Endothelial cell of umbilical vein (primary cell): ENCODE data around the gene SH3PXD2B. TPM values are rescaled to one million over a fixed set of nuclear protein-coding genes. Genes with fewer than 3 reads are reported as not detected.
"Not testable (repeated sequence)": the region's sequence is repeated elsewhere in the genome, so short reads cannot be mapped to it uniquely, and the experiment has no call there.

ENCODE experiments used
- BruUV-seq: library from RNA; stranded (reverse); fragments of 400-500 nt; replicated peaks from 2 replicates; lab custom pipeline; 2021; lab: Mats Ljungman, UMichigan
- CTCF ChIA-PET: fragments of 300-600, 350-600 bp; sonication (Branson Sonifier 250); formaldehyde crosslinking; loops from one replicate; lab custom pipeline; 2021; ENCODE audit warnings: antibody characterized with exemption, inconsistent platforms; lab: Charles Lee
- POLR2A ChIA-PET: fragments of 300-600, 350-600 bp; sonication (Branson Sonifier 250); formaldehyde crosslinking; loops from one replicate; lab custom pipeline; 2021; ENCODE audit warnings: antibody characterized with exemption, inconsistent platforms; lab: Charles Lee
- DNase-seq: peaks from one replicate; pipeline ENCODE4 v3.0.0-alpha.2; 2011; ENCODE audit warnings: low read depth, low spot score
- FAIRE-seq: peaks from 2 replicates; lab custom pipeline; 2011; peaks lifted over from hg19 to GRCh38; lab: Jason Lieb, UNC
- H2AFZ ChIP-seq: 2 replicates; pipeline ENCODE4 v1.6.0; 2012; ENCODE audit warnings: low read depth, low read length, control low read depth, inconsistent platforms
- H3K27ac ChIP-seq: 2 replicates; pipeline ENCODE4 v1.5.1; 2011; ENCODE audit warnings: low read depth, mild to moderate bottlenecking, control low read depth, low read length, moderate library complexity; ENCODE audit not compliant: insufficient read depth
- H3K27me3 ChIP-seq, 2 experiments: 2 replicates each; pipeline versions ENCODE4 v1.6.0 to v1.6.1; 2011; ENCODE audit warnings: low read length in 2 of 2, mixed read lengths in 1 of 2; ENCODE audit not compliant: control insufficient read depth in 2 of 2, insufficient read depth in 2 of 2
- H3K36me3 ChIP-seq, 2 experiments: 2 replicates in 1 of 2; 3 replicates in 1 of 2; pipeline ENCODE4 v1.5.1; 2011; ENCODE audit warnings: low read length in 2 of 2, mild to moderate bottlenecking in 1 of 2, moderate library complexity in 1 of 2; ENCODE audit not compliant: control insufficient read depth in 2 of 2, insufficient read depth in 2 of 2; ENCODE audit errors: extremely low read depth in 1 of 2
- H3K4me1 ChIP-seq: 3 replicates; pipeline ENCODE4 v1.5.1; 2011; ENCODE audit warnings: mild to moderate bottlenecking, low read length; ENCODE audit not compliant: control insufficient read depth, insufficient read depth; ENCODE audit errors: extremely low read depth
- H3K4me2 ChIP-seq: 2 replicates; pipeline ENCODE4 v1.6.1; 2011; ENCODE audit warnings: low read length, control low read depth, mixed read lengths; ENCODE audit not compliant: insufficient read depth
- H3K4me3 ChIP-seq, 3 experiments: fragments of 200-600 bp in 1 of 3; sonication (generic), shearing (Covaris generic) in 1 of 3; replicated peaks in 1 of 3; 2 replicates each; pipeline ENCODE4 v1.5.1; 2011 to 2016; ENCODE audit warnings: control low read depth in 3 of 3, low read length in 3 of 3, mild to moderate bottlenecking in 2 of 3, inconsistent platforms in 1 of 3, low read depth in 1 of 3, moderate library complexity in 1 of 3; ENCODE audit not compliant: insufficient read depth in 1 of 3
- H3K79me2 ChIP-seq: 2 replicates; pipeline ENCODE4 v1.6.0; 2012; ENCODE audit warnings: low read length, inconsistent platforms; ENCODE audit not compliant: control insufficient read depth, insufficient read depth
- H3K9ac ChIP-seq: replicated peaks from 2 replicates; pipeline ENCODE3; 2011; ENCODE audit warnings: low read length, control low read depth; ENCODE audit not compliant: insufficient read depth; ENCODE audit errors: extremely low read depth
- H3K9me1 ChIP-seq: replicated peaks from 3 replicates; pipeline ENCODE4 v1.6.0; 2011; ENCODE audit warnings: mild to moderate bottlenecking, low read length; ENCODE audit not compliant: control insufficient read depth, insufficient read depth; ENCODE audit errors: extremely low read depth
- H3K9me3 ChIP-seq: replicated peaks from 2 replicates; pipeline ENCODE4 v1.5.1; 2012; ENCODE audit warnings: low read length, inconsistent platforms; ENCODE audit not compliant: control insufficient read depth, insufficient read depth
- H4K20me1 ChIP-seq: replicated peaks from 2 replicates; pipeline ENCODE3; 2011; ENCODE audit warnings: mild to moderate bottlenecking, low read length; ENCODE audit not compliant: control insufficient read depth, insufficient read depth; ENCODE audit errors: extremely low read depth
- EZH2 ChIP-seq: IDR thresholded peaks from 2 replicates; pipeline ENCODE4 v1.6.1; 2012; ENCODE audit warnings: borderline replicate concordance, low read depth, mild to moderate bottlenecking, moderate library complexity, low read length, inconsistent platforms; ENCODE audit not compliant: severe bottlenecking
- FOS ChIP-seq: IDR thresholded peaks from 2 replicates; pipeline ENCODE4 v1.6.1; 2011; ENCODE audit warnings: mild to moderate bottlenecking, low read length, moderate library complexity, borderline replicate concordance; ENCODE audit not compliant: insufficient read depth
- GATA2 ChIP-seq: IDR thresholded peaks from 2 replicates; pipeline ENCODE4 v1.7.0; 2011; ENCODE audit warnings: low read depth, mild to moderate bottlenecking, moderate library complexity, mixed read lengths, low read length; ENCODE audit not compliant: insufficient read length, insufficient read depth
- JUN ChIP-seq: IDR thresholded peaks from 2 replicates; pipeline ENCODE4 v1.6.1; 2011; ENCODE audit warnings: borderline replicate concordance, low read depth; ENCODE audit not compliant: insufficient read length, insufficient read depth
- MYC ChIP-seq: IDR thresholded peaks from one replicate; pipeline ENCODE4 v1.6.1; 2011; ENCODE audit warnings: mild to moderate bottlenecking, low read depth, low read length
- POLR2A ChIP-seq: IDR thresholded peaks from 2 replicates; pipeline ENCODE4 v1.6.1; 2012; ENCODE audit warnings: low read depth, mild to moderate bottlenecking, control low read depth, low read length
- POLR2AphosphoS5 ChIP-seq: IDR thresholded peaks from 2 replicates; pipeline ENCODE4 v1.6.1; 2012; ENCODE audit warnings: low read depth, mild to moderate bottlenecking, control low read depth, low read length, moderate library complexity; ENCODE audit not compliant: insufficient read depth
- dilution Hi-C: fragments of 300-500 bp; cut with MboI; formaldehyde crosslinking; loops from one replicate; pipeline ENCODE4 v1.15.0; 2019; ENCODE audit warnings: low sequenced_read_pairs; ENCODE audit not compliant: extremely low pct_ligation_motif_present
- intact Hi-C: fragments of 100-400 bp; cut with micrococcal nuclease; formaldehyde crosslinking; loops from one replicate; pipeline ENCODE4 v1.10.0; 2022
- polyA plus RNA-seq, 4 experiments: library from polyadenylated mRNA; depleted of rRNA in 3 of 4; stranded (reverse) in 3 of 4; unstranded in 1 of 4; fragments of >200 nt; gene quantifications; 2 replicates each; pipeline versions ENCODE4 v1.2.1 to v1.2.3, GENCODE V29; 2011 to 2012; ENCODE audit warnings: missing spikeins in 1 of 4
- total RNA-seq: library from RNA; stranded (reverse); gene quantifications from 2 replicates; pipeline ENCODE4 v1.2.3, GENCODE V29; 2021
- TF ChIP-seq, protein P1 (sequence below): IDR thresholded peaks from 2 replicates; pipeline ENCODE4 v1.6.1; 2011; ENCODE audit not compliant: insufficient read depth, insufficient read length
- TF ChIP-seq, protein P2 (sequence below), 2 donors: IDR thresholded peaks; 1 replicate in 1 of 2; 2 replicates in 1 of 2; pipeline ENCODE4 v1.5.1; 2011; ENCODE audit warnings: low read length in 2 of 2, mild to moderate bottlenecking in 2 of 2, moderate library complexity in 2 of 2, control low read depth in 1 of 2, inconsistent platforms in 1 of 2, low read depth in 1 of 2; ENCODE audit not compliant: insufficient read depth in 1 of 2; ENCODE audit errors: extremely low read depth in 1 of 2

Gene SH3PXD2B
- total and polyA plus RNA-seq, 2 donors (not counting 3 experiments of a cell fraction or from before 2014, with no cell fraction given) = 23.5 to 66.3 TPM

DNA sequence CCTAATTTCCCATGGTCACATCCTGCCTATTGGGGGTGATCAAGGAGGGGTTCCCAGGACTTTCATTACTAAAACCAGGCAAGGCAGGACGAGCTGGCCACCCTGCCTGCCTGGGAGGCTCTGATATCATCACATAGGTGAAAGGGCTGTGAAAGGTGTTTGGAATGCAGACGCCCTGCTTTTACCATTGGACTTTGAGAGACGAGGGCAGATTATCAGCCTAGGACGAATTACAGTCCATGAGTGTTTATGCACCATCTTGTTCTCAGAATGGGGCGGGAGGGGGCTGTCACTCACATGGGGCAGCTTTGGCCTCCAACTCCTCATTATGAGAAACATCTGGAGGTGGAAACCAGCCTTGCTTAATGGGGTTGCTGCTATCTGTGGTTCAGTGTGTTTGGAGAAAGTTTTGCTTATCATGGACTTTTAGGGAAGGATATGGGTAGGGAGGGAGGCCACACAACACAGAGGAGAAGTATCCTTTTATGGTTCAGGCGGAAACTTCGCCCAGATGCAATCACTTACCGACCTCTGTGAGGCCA is 101.0 kb downstream of the SH3PXD2B start:
- intact Hi-C loops = no loop called here
- no peak overlapping the region for H3K27ac ChIP-seq
- ChIA-PET CTCF (no interaction called here), POLR2A (no interaction called here)
- no TSS peak for BruUV-seq
- no peaks in the 10 kb centered on the region for H4K20me1 ChIP-seq
- H3K9me3 ChIP-seq = no peaks in the 10 kb centered on the region
- no peaks in the 10 kb centered on the region for H3K9me1 ChIP-seq
- TF ChIP-seq JUN (no peak), GATA2 (no peak), EZH2 (no peak), POLR2AphosphoS5 (no peak), POLR2A (no peak), FOS (no peak), MYC (no peak)
- TF ChIP-seq, protein P1, sequence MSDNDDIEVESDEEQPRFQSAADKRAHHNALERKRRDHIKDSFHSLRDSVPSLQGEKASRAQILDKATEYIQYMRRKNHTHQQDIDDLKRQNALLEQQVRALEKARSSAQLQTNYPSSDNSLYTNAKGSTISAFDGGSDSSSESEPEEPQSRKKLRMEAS = no peak
- TF ChIP-seq, protein P2, sequence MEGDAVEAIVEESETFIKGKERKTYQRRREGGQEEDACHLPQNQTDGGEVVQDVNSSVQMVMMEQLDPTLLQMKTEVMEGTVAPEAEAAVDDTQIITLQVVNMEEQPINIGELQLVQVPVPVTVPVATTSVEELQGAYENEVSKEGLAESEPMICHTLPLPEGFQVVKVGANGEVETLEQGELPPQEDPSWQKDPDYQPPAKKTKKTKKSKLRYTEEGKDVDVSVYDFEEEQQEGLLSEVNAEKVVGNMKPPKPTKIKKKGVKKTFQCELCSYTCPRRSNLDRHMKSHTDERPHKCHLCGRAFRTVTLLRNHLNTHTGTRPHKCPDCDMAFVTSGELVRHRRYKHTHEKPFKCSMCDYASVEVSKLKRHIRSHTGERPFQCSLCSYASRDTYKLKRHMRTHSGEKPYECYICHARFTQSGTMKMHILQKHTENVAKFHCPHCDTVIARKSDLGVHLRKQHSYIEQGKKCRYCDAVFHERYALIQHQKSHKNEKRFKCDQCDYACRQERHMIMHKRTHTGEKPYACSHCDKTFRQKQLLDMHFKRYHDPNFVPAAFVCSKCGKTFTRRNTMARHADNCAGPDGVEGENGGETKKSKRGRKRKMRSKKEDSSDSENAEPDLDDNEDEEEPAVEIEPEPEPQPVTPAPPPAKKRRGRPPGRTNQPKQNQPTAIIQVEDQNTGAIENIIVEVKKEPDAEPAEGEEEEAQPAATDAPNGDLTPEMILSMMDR (IDR thresholded peaks at IDR 0.05; ENCODE audit: extremely low read depth in 1 of 2, insufficient read depth in 1 of 2, low read depth in 1 of 2, low read length in 2 of 2) = no peak
- H3K36me3 ChIP-seq = peaks cover 22 to 43% of the 10 kb centered on the region in 2 experiments
- H3K4me2 ChIP-seq = no peak overlapping the region
- dilution Hi-C loops = no loop called here
- peaks cover 6% of the 10 kb centered on the region for H3K4me1 ChIP-seq
- H3K79me2 ChIP-seq = no peaks in the 10 kb centered on the region
- DNase-seq = no peak
- H2AFZ ChIP-seq = no peak overlapping the region
- H3K27me3 ChIP-seq = no peaks in the 10 kb centered on the region
- no peak overlapping the region for H3K4me3 ChIP-seq
- no peak overlapping the region for H3K9ac ChIP-seq
- no peak for FAIRE-seq

DNA sequence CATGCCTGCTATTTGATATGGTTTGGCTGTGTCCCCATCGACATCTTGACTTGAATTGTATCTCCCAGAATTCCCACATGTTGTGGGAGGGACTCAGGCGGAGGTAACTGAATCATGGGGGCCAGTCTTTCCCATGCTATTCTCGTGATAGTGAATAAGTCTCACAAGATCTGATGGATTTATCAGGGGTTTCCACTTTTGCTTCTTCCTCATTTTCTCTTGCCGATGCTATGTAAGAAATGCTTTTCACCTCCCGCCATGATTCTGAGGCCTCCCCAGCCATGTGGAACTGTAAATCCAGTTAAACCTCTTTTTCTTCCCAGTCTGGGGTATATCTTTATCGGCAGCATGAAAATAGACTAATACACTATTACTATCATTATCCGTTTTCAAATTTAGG is 101.8 kb downstream of the SH3PXD2B start:
- intact Hi-C loops, CTCF ChIA-PET, H4K20me1 ChIP-seq, DNase-seq, H3K9me1 ChIP-seq, H3K4me1 ChIP-seq, dilution Hi-C loops, H3K79me2 ChIP-seq, H3K27ac ChIP-seq, H3K9me3 ChIP-seq, H3K9ac ChIP-seq, H3K27me3 ChIP-seq, POLR2A ChIA-PET, H2AFZ ChIP-seq, BruUV-seq, H3K4me3 ChIP-seq, FAIRE-seq, H3K4me2 ChIP-seq: not testable (repeated sequence)
- peaks cover 17 to 40% of the 10 kb centered on the region in 2 experiments for H3K36me3 ChIP-seq
